Mesothelial cell of epicardium (in vitro differentiated cells): ENCODE data around the gene SIX5. TPM values are rescaled to one million over a fixed set of nuclear protein-coding genes. Genes with fewer than 3 reads are reported as not detected.

Experiments used
- DNase-seq, 2 experiments: peaks; one replicate each; pipeline ENCODE4 v3.0.0; 2021; ENCODE audit warnings: low spot score in 2 of 2; ENCODE audit not compliant: unreplicated experiment in 2 of 2
- H3K27ac Mint-ChIP-seq: 2 replicates; pipeline ENCODE4 v1.8.0; 2021; ENCODE audit warnings: mixed read lengths
- H3K27me3 Mint-ChIP-seq: 2 replicates; pipeline ENCODE4 v1.8.0; 2021; ENCODE audit warnings: low read depth, mixed read lengths
- H3K36me3 Mint-ChIP-seq: 2 replicates; pipeline ENCODE4 v1.8.0; 2021; ENCODE audit warnings: mixed read lengths
- H3K4me1 Mint-ChIP-seq: 2 replicates; pipeline ENCODE4 v1.8.0; 2021; ENCODE audit warnings: mixed read lengths
- H3K4me3 Mint-ChIP-seq: 2 replicates; pipeline ENCODE4 v1.8.0; 2021; ENCODE audit warnings: mild to moderate bottlenecking, moderate library complexity, mixed read lengths
- H3K9me3 Mint-ChIP-seq: 2 replicates; pipeline ENCODE4 v1.8.0; 2021; ENCODE audit warnings: mixed read lengths
- CTCF ChIP-seq: fragments of 200-600 bp; sonication (generic); IDR thresholded peaks from one replicate; pipeline ENCODE4 v1.5.0; 2021; ENCODE audit warnings: antibody characterized with exemption; ENCODE audit not compliant: unreplicated experiment
- total RNA-seq: library from RNA; stranded (reverse); gene quantifications from 3 replicates; pipeline ENCODE4 v1.2.1, GENCODE V29; 2021

SIX5 gene
- total RNA-seq, 1 donor from 2014 or later: 50.3 TPM

- H3K9me3 Mint-ChIP-seq: no peaks in the 10 kb centered on the region
- no peak overlapping the region for H3K27ac Mint-ChIP-seq
- no peak for DNase-seq
- peaks cover 1% of the 10 kb centered on the region for H3K27me3 Mint-ChIP-seq
- TF ChIP-seq CTCF: no peak
- H3K4me3 Mint-ChIP-seq: no peak overlapping the region
- peaks cover 25% of the 10 kb centered on the region for H3K4me1 Mint-ChIP-seq
- peaks cover 2% of the 10 kb centered on the region for H3K36me3 Mint-ChIP-seq
Observed at GRCh38 chr19:45762870-45763631, 6.0 kb downstream of the SIX5 start.

GRCh38 chr19:45761714-45762113 lies 7.3 kb downstream of the SIX5 start:
- DNase-seq: no peak
- no peaks in the 10 kb centered on the region for H3K9me3 Mint-ChIP-seq
- no peak overlapping the region for H3K27ac Mint-ChIP-seq
- H3K27me3 Mint-ChIP-seq: peaks cover 1% of the 10 kb centered on the region
- peaks cover 19% of the 10 kb centered on the region for H3K4me1 Mint-ChIP-seq
- no peak overlapping the region for H3K4me3 Mint-ChIP-seq
- H3K36me3 Mint-ChIP-seq: peaks cover 2% of the 10 kb centered on the region
- no peak for TF ChIP-seq CTCF

GRCh38 chr19:45758921-45759320 lies 10.1 kb downstream of the SIX5 start:
- Mint-ChIP-seq H3K9me3 (no peaks in the 10 kb centered on the region), H3K27ac (no peak overlapping the region), H3K27me3 (peaks cover 1% of the 10 kb centered on the region), H3K36me3 (no peaks in the 10 kb centered on the region), H3K4me3 (no peak overlapping the region), H3K4me1 (peaks cover under 1% of the 10 kb centered on the region)
- no peak for DNase-seq
- TF ChIP-seq CTCF: no peak

GRCh38 chr19:45757695-45758094 lies 11.4 kb downstream of the SIX5 start:
- Mint-ChIP-seq H3K36me3 (no peaks in the 10 kb centered on the region), H3K27ac (no peak overlapping the region), H3K4me1 (no peaks in the 10 kb centered on the region), H3K27me3 (peaks cover 1% of the 10 kb centered on the region), H3K9me3 (no peaks in the 10 kb centered on the region), H3K4me3 (no peak overlapping the region)
- DNase-seq: no peak
- no peak for TF ChIP-seq CTCF

GRCh38 chr19:45754323-45754722 lies 14.7 kb downstream of the SIX5 start:
- no peak for TF ChIP-seq CTCF
- H3K36me3 Mint-ChIP-seq: no peaks in the 10 kb centered on the region
- no peaks in the 10 kb centered on the region for H3K4me1 Mint-ChIP-seq
- no peaks in the 10 kb centered on the region for H3K9me3 Mint-ChIP-seq
- H3K27ac Mint-ChIP-seq: no peak overlapping the region
- no peaks in the 10 kb centered on the region for H3K27me3 Mint-ChIP-seq
- no peak for DNase-seq
- H3K4me3 Mint-ChIP-seq: no peak overlapping the region
